ENCODE results near the gene SCYL3. TPM values are rescaled to one million over a fixed set of nuclear protein-coding genes. Genes with fewer than 3 reads are reported as not detected.
A peak's percentile ranks its signal among the peaks of the same experiment; 100 is the strongest.

Gene SCYL3
- total and polyA plus RNA-seq, 3 donors from 2014 or later: 13.3 to 16.3 (median 15.8) TPM

- WGBS, 2 donors: 67 to 76% methylated on average over 4 of the region's 4 CpGs
- intact Hi-C loops (cut with DNase I; ENCODE audit: low total_unique reads): no loop called here
- H3K36me3 ChIP-seq (ENCODE audit: low read depth, missing control alignments): no peaks in the 10 kb centered on the region
Measured at GRCh38 chr1:169809370-169810095, 84.2 kb downstream of the SCYL3 start.

GRCh38 chr1:169804941-169805340 is 88.8 kb downstream of the SCYL3 start:
- TF ChIP-seq POLR2A (IDR thresholded peaks at IDR 0.05): no peak
- TF ChIP-seq, protein P1, sequence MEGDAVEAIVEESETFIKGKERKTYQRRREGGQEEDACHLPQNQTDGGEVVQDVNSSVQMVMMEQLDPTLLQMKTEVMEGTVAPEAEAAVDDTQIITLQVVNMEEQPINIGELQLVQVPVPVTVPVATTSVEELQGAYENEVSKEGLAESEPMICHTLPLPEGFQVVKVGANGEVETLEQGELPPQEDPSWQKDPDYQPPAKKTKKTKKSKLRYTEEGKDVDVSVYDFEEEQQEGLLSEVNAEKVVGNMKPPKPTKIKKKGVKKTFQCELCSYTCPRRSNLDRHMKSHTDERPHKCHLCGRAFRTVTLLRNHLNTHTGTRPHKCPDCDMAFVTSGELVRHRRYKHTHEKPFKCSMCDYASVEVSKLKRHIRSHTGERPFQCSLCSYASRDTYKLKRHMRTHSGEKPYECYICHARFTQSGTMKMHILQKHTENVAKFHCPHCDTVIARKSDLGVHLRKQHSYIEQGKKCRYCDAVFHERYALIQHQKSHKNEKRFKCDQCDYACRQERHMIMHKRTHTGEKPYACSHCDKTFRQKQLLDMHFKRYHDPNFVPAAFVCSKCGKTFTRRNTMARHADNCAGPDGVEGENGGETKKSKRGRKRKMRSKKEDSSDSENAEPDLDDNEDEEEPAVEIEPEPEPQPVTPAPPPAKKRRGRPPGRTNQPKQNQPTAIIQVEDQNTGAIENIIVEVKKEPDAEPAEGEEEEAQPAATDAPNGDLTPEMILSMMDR (IDR thresholded peaks at IDR 0.05): no peak
- no peaks in the 10 kb centered on the region for H3K9me3 ChIP-seq
- H3K36me3 ChIP-seq (ENCODE audit: low read depth, missing control alignments): no peaks in the 10 kb centered on the region
- 94 to 96% methylated on average over 2 of the region's 2 CpGs for WGBS, 2 donors
- no peak for DNase-seq
- intact Hi-C loops (cut with DNase I; ENCODE audit: low total_unique reads): no loop called here
- H3K27ac ChIP-seq: no peak overlapping the region
- H3K4me1 ChIP-seq: no peaks in the 10 kb centered on the region
- H3K27me3 ChIP-seq: no peaks in the 10 kb centered on the region
- no peak overlapping the region for H3K4me3 ChIP-seq

More at GRCh38 chr1:169809370-169810095, 84.2 kb downstream of the SCYL3 start:
- DNase-seq: peak; percentile 31
- H3K27ac ChIP-seq: no peak overlapping the region
- H3K4me1 ChIP-seq: no peaks in the 10 kb centered on the region
- H3K4me3 ChIP-seq: no peak overlapping the region
- H3K27me3 ChIP-seq: no peaks in the 10 kb centered on the region
- no peak for TF ChIP-seq POLR2A (IDR thresholded peaks at IDR 0.05)
- TF ChIP-seq, protein P1 (IDR thresholded peaks at IDR 0.05): peak; percentile 55 to 65 (median 58)
- H3K9me3 ChIP-seq: no peaks in the 10 kb centered on the region

DNA sequence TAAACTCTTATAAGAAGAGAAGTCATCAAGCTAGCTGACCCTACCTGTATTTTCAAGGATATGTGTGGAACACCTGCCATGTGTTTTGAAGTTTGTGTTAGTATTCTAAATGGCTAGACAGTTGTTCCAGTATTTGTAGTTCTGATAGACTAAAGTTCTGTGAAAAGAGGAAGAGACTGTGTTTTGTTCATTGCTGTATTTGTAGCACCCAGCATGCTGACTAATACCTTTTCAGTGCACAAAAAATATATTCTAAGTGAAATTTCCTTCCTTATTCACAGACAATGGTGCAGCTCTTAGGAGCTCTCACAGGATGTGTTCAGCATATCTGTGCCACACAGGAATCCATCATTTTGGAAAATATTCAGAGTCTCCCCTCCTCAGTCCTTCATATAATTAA is 90.8 kb downstream of the SCYL3 start:
- intact Hi-C loops (cut with DNase I; ENCODE audit: low total_unique reads): no loop called here
- DNase-seq: no peak
- Histone ChIP-seq H3K36me3 (ENCODE audit: low read depth, missing control alignments) (no peaks in the 10 kb centered on the region), H3K27me3 (no peaks in the 10 kb centered on the region), H3K9me3 (no peaks in the 10 kb centered on the region), H3K4me1 (no peaks in the 10 kb centered on the region), H3K27ac (no peak overlapping the region), H3K4me3 (no peak overlapping the region)
- no peak for TF ChIP-seq POLR2A (IDR thresholded peaks at IDR 0.05)
- TF ChIP-seq, protein P1 (IDR thresholded peaks at IDR 0.05): no peak

Small RNA genes within 50 kb of the gene (small RNA-seq; reads per million reads assigned to genes)
- 0 to 0.09 reads per million in 2 donors for gene RN7SL333P

Other genes starting within 250 kb of the SCYL3 start
- 1 to 10 TPM in 1 of 2 donors, under 1 TPM in 1; 0.87 to 3.2 TPM for gene SELL, start 182.3 kb downstream of the SCYL3 start, total RNA-seq
- 4.0 TPM for gene SELL, start 182.3 kb downstream of the SCYL3 start, polyA plus RNA-seq (ENCODE audit: insufficient read depth, low read depth, low replicate concordance)
- 1 to 10 TPM in 1 of 2 donors, under 1 TPM in 1; 0.47 to 1.7 TPM for gene SELE, start 159.8 kb downstream of the SCYL3 start, total RNA-seq
- 1.2 TPM for gene SELE, start 159.8 kb downstream of the SCYL3 start, polyA plus RNA-seq (ENCODE audit: insufficient read depth, low read depth, low replicate concordance)
- 1 to 10 TPM; 6.4 to 6.6 TPM for gene METTL18, start 99.0 kb downstream of the SCYL3 start, total RNA-seq
- 8.6 TPM for gene METTL18, start 99.0 kb downstream of the SCYL3 start, polyA plus RNA-seq (ENCODE audit: insufficient read depth, low read depth, low replicate concordance)
- 10 to 100 TPM; 52.9 to 80.8 TPM for gene KIFAP3, start 180.8 kb upstream of the SCYL3 start, total RNA-seq
- gene KIFAP3, start 180.8 kb upstream of the SCYL3 start, polyA plus RNA-seq (ENCODE audit: insufficient read depth, low read depth, low replicate concordance): 60.6 TPM